Measurements from ENCODE around the gene NLRC5.
"Not testable (repeated sequence)": the region's sequence is repeated elsewhere in the genome, so short reads cannot be mapped to it uniquely, and the experiment has no call there.

NLRC5 gene

GRCh38 chr16:56983211-56983751, 6.1 kb upstream of the NLRC5 start:
- Histone ChIP-seq H3K27ac (no peak overlapping the region), H3K4me3 (no peak overlapping the region)
- no peak for TF ChIP-seq CTCF (IDR thresholded peaks at IDR 0.05)
- DNase-seq (ENCODE audit: low spot score): no peak

DNA sequence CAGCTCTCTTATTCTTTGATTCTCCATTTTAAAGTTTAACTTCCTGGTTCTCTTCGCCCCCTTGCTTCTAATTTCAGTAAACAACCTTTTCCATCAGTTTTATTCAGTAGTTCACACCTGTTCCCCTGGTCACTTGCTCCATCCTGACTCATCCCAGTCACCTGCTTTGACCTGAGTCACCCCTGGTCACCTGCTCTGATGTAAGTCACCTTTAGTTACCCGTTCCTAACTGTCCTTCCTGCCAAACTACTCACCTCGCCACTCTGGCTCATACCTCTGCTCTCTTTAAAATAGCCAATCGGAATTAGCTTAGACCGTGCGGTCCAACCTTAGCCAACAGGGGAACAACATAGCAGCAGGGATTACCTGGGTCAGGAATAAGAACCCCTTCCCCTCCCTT, 4.7 kb upstream of the NLRC5 start:
- no peak for DNase-seq (ENCODE audit: low spot score)
- Histone ChIP-seq H3K4me3 (no peak overlapping the region), H3K27ac (peak overlapping the region in 1 of 2 donors; percentile 66)
- TF ChIP-seq CTCF (IDR thresholded peaks at IDR 0.05): no peak

GRCh38 chr16:56985288-56985961, 3.9 kb upstream of the NLRC5 start:
- no peak for TF ChIP-seq CTCF (IDR thresholded peaks at IDR 0.05)
- H3K27ac ChIP-seq: peak overlapping the region; percentile 58 to 66
- peak; percentile 86 for DNase-seq (ENCODE audit: low spot score)
- H3K4me3 ChIP-seq: no peak overlapping the region

DNA sequence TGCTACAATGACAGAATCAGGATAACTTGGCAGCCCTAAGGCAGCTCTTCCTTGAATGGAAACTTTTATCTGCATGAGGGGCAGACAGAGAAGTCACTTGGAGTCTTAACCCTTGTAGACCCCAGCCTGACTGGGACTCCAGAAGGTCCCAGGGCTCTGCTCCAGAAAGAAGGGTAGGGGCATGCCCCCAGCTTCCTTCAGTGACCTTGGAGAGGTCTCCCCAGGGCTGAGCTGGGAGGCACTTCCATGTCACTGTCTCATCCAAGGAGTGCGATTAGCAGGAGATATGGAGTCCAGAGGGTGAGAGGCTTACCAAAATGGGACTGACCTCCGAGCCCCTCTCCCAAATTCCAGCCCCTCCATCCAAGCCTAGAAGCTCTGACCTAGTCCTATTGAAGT, 3.4 kb upstream of the NLRC5 start:
- TF ChIP-seq CTCF (IDR thresholded peaks at IDR 0.05): no peak
- DNase-seq (ENCODE audit: low spot score): no peak
- Histone ChIP-seq H3K4me3 (no peak overlapping the region), H3K27ac (peak overlapping the region; percentile 58 to 66)

GRCh38 chr16:56986361-56986760, 3.0 kb upstream of the NLRC5 start:
- Histone ChIP-seq H3K27ac (peak overlapping the region in 1 of 2 donors; percentile 66), H3K4me3 (no peak overlapping the region)
- no peak for DNase-seq (ENCODE audit: low spot score)
- TF ChIP-seq CTCF (IDR thresholded peaks at IDR 0.05): no peak

DNA sequence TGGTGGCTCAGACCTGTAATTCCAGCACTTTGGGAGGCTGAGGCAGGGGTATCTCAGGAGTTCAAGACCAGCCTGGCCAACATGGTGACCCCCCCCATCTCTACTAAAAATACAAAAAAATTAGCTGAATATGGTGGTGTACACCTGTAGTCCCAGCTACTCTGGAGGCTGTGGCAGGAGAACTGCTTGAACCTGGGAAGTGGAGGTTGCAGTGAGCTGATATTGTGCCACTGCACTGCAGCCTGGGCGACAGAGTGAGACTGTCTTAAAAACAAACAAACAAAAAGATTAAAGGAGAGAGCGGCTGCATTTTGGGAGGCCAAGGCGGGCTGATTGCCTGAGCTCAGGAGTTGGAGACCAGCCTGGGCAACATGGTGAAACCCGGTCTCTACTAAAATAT, 2.4 kb upstream of the NLRC5 start:
- not testable (repeated sequence) for H3K4me3 ChIP-seq; DNase-seq (ENCODE audit: low spot score)
- peak overlapping the region in 1 of 2 donors; percentile 91 for H3K27ac ChIP-seq

DNA sequence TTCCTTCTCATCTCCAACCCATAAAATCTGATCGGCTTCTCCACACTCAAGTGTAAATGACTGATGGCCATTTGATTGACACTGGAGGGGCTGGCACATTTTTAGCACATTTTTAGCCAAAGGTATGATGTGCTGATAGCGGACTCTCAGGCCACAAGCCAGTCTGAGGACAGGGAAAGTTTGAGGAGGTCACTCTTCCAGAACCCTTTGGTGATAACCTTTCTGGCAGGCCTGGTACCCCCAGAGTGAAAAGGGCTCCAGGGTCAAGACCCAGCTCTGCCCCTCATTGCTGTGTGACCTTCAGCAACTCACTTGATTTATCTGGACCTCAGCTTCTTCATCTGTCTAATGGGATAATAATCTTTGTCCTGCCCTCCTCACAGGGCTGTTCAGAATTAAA, 1.7 kb upstream of the NLRC5 start:
- no peak for TF ChIP-seq CTCF (IDR thresholded peaks at IDR 0.05)
- Histone ChIP-seq H3K4me3 (no peak overlapping the region), H3K27ac (peak overlapping the region in 1 of 2 donors; percentile 91)

More for the DNA sequence above, 1.7 kb upstream of the NLRC5 start:
- no peak for DNase-seq (ENCODE audit: low spot score)

Data from coronary artery (tissue), 2 donors.